ENCODE data around the gene ULBP2. TPM values are rescaled to one million over a fixed set of nuclear protein-coding genes. Genes with fewer than 3 reads are reported as not detected.
"Not testable (repeated sequence)": the region's sequence is repeated elsewhere in the genome, so short reads cannot be mapped to it uniquely, and the experiment has no call there.

The ULBP2 gene
- total RNA-seq, 1 experiment from 2014 or later: 7.6 TPM

DNA sequence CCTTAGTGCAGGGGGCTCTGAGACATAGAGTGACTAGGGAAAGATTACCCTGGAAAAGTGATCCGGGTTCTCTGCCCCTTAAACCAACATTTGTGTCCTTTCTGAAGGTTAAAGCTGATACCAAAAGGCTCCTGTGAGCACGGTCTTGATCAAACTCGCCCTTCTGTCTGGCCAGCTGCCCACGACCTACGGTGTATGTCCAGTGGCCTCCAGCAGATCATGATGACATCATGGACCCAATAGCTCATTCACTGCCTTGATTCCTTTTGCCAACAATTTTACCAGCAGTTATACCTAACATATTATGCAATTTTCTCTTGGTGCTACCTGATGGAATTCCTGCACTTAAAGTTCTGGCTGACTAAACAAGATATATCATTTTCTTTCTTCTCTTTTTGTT lies 6.8 kb downstream of the ULBP2 start:
- no peak for DNase-seq (ENCODE audit: low read depth)

DNA sequence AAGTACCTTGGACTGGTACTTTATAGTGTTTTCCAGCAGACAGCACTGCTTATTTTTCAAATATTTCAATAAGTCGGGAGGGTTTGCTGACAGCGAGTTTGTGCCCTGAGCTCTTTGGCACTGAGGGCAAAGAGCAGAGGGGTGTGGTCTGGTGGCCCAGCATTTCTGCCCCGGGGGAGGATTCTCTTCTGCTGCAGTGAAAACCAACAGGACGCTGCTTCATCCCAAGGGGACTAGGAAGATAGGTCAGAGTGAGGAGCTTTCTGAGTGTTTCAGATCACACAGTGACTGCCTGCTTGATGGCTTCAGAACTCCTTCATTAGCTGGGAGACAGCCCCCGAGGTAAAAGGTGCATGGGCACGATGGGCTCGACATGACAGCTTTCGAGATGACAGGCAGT lies 8.6 kb downstream of the ULBP2 start:
- no peak for DNase-seq (ENCODE audit: low read depth)

DNA sequence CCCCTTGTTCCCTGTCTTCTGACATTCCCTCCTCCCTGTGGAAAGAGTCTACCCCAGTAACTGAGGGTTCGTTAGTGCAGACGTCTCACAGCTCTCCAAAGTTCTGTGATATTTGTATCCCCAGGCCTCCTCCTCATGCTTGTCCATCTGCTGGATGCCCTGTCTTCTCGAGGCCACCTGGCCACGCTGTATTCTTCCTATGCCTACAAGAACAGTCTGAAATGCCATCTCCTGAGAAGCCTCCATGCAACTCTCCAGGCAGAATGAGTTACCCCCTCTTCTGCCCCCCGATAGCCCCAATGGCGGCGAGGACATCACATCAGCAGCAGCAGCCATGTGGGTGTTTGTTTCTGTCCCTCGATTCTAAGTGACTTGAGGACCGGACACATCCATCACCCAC lies 9.3 kb downstream of the ULBP2 start:
- DNase-seq (ENCODE audit: low read depth): no peak

DNA sequence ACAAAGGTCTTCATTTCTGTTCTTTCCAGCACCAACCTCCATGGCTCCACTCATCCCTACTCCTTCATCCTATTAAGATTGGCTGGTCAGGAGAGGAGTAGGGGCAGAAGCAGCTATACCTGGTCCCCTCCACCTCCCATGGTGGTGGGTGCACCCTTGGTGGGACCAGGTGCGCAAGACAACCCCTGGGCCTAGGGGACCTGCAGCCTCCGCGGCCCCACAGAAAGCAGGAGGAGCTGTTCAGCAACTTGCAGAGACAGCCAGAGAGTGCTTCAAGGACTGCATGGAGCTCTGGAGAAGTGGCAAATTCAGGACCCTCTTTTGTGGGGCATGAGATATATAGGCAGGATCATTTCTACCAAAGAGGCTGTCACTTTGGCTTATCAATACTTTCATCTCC lies 9.8 kb downstream of the ULBP2 start:
- no peak for DNase-seq (ENCODE audit: low read depth)

DNA sequence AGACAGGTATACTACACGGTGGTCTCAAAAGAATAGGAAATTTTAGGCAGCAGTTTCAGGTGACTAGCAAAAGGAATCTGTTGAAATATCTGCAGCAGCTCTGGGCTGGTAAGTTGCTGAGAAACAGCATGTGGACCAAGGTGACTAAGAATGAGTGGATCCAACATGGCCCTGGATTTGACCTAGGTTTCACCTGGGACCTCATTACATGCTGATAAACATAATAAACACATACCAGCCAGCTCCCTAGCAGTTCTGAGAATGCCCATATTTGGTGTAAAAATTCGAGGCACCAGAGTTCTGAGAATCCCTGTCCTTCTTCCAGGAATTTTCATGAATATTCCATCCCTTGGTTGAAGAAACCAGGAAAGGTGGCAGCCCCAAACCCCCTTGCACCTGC lies 11.6 kb downstream of the ULBP2 start:
- not testable (repeated sequence) for DNase-seq (ENCODE audit: low read depth)

DNA sequence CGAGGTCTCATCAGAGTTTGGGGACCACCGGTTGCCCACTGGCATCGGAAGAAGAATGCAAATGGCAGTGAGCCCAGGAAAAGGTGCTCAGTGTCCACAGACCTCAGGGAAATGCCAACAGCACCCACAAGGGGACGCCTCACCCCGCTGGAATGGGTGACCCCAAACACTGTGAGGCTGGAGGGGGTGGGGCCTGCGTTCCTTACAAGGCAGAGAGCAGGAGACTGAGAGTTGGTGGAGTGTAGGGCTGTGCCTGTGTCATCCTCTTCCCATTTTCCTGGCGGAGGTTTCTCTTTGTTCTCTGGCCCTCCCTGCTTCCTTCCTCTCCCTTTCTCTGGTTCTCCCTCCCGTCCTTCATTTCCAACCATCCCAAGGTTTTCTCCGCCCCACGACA lies 12.1 kb downstream of the ULBP2 start:
- not testable (repeated sequence) for DNase-seq (ENCODE audit: low read depth)

DNA sequence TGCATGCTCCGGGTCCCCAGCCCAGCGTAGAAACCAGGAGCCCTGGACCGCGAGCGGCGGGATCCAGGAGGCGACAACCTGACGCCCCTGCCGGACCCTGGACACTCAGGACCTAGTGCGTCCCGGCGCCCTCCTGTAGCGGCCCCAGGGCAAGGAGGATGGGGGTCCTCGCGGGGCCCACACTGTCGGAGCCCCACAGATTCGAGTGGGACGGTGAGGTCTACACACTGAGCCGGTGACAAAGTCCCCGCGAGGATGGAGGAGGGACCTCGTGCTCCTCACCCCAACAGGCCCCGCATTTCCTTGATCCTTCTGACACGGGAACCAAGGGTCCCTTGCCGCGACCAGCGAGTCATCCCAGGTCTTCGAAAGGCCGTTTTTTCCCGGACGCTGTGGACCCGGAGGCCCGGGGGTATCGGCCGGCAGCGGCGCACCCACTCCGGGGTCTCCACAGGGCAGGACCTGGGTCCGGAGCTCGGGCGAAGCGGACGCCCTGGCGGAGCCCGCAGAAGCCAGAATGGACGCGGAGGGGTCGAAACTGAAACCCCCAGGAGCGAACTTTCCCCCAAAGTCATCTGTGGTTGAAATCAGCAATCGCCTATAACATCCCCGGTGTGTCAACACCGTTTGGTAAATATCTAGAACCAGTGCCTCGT lies 12.6 kb downstream of the ULBP2 start:
- DNase-seq (ENCODE audit: low read depth): not testable (repeated sequence)

DNA sequence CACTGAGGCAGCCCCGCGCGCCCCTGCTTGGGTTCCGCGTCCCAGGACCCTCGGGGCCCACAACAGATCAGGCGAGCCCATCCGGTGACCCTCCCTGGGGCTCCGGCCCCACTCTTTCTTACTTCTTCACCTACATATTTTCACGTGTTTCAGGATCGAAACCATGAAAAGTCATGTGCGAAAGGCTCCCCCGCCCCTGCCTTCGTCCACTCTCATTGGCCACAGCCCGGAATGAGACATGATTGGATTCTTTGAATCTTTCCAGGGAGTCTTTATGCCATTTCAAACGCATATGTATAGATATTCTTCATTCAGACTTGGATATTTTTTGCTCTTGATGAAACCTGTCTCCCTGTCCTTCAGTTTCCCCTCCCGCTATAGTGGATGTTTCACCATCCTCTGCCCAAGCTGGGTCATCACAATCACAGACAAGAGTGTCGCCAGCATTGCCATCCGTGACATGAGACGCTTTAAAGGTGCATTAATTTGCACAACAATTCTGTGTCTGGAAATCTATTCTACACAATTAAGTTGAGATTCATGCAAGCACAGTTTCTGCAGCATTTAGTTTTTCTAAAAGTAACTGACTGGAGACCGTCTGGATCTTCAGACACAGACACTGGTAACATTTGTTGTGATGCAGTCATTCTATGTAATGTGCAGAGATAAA lies 13.3 kb downstream of the ULBP2 start:
- not testable (repeated sequence) for DNase-seq (ENCODE audit: low read depth)

DNA sequence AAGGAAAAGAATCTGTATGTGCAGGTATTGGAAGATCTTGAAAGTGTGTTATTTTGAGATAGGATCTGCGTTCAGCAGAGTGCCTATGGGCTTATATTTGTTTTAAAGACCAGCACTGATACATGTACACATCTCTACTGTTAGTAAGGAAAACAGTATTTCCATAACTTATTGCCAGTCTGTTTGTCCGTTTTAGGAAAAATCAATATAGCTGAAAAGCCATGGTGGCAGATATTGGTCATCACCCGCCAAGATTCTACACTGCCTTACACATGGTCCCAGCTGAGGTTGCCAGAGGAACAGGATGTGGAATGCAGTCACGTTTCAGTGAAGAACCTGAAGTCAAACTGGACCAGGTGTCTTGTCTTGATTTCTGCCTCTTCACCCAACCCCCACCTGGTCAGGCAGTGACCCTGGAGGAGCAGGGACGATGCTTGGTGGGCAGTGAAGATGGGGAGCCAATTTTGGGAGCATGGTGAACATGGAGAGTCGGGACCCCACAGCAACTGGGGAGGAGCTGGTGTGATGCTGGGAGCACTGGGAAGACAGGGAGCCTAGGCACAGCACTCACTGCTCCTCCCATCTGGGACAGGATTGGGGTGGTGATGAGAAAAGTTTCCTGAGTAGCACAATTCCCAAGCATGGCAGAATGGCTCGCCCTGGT lies 14.0 kb downstream of the ULBP2 start:
- not testable (repeated sequence) for DNase-seq (ENCODE audit: low read depth)

DNA sequence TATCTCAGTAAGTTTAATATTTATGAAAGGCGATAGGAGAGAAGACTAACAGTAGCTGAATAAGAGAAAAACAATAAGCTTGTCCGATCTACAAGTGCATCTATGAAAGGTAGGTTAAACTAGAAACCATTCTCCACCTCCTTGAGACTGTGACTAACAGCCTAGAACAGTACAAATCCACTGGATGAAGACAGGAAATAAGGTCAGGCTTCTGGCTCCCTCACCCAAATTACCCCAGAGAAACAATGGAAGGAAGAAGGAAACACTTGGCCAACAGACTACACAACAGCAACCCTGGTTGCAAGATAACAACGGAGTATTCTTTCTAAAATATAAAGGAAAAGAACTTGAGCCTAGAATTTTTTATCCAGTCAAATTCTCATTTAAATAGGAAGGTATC lies 16.3 kb downstream of the ULBP2 start:
- not testable (repeated sequence) for DNase-seq (ENCODE audit: low read depth)

DNA sequence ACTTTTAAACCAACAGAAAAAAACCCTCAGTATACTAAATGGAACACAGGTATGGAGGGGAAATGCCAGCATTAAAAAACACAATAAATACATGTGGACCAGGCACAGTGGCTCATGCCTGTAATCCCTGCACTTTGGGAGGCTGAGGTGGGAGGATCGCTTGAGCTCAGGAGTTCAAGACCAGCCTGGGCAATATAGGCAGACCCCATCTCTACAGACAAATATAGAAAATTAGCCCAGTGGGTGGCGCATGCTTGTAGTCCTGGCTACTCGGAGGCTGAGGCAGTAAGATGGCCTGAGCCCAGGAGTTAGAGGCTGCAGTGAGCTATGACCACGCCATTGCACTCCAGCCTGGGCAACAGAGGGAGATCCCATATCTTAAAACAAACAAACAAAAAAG lies 18.0 kb downstream of the ULBP2 start:
- not testable (repeated sequence) for DNase-seq (ENCODE audit: low read depth)

DNA sequence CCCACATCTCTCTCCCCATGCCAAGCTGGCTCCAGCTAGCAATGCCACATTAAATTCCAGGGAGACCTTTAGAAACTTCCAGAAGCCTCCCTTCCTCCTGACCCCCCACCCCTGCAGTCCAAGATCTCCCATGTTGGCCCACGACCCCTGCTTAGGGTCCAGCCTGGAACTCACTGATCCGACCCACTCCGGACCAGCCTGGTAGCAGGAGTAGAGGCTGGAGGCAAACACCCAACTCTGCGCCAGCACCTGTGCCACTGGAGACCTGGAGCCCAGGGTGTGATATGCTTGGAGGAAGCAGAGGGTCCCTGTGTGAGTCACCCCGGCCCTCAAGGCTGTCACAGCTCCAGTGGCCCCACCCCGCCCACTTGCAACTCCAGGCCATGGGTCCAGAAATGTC lies 18.7 kb downstream of the ULBP2 start:
- DNase-seq (ENCODE audit: low read depth): no peak

DNA sequence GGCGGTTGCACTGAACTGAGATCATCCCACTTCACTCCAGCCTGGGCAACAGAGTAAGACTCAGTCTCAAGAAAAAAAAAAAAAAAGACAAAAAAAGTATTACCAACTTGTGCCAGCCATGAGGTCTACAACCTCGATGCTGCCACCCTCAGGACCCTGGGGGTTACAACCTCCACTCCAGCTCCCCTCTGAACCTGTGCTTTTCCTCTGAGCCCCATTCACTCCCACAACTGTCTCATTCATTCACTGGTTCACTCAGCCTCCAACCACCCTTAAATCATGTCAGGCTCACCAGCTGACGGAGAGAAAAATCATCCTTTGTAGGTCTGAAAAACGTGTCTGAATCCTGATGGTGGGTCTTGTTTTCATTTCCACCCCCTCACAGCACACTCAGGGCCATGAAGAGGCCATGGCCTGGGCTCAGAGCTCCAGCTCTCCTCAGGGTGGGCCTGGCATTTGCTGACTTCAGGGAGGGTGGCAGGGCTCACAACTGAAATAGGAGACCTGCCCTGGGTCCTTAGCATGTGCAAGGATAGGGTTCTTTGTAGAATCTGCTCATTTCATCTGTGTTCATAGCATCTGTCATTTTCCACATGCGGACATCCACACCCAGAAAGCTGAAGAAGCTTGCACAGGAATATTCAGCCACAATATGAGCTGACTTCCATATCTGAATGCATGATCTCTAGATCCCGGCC lies 20.1 kb downstream of the ULBP2 start:
- DNase-seq (ENCODE audit: low read depth): peak; percentile 34

DNA sequence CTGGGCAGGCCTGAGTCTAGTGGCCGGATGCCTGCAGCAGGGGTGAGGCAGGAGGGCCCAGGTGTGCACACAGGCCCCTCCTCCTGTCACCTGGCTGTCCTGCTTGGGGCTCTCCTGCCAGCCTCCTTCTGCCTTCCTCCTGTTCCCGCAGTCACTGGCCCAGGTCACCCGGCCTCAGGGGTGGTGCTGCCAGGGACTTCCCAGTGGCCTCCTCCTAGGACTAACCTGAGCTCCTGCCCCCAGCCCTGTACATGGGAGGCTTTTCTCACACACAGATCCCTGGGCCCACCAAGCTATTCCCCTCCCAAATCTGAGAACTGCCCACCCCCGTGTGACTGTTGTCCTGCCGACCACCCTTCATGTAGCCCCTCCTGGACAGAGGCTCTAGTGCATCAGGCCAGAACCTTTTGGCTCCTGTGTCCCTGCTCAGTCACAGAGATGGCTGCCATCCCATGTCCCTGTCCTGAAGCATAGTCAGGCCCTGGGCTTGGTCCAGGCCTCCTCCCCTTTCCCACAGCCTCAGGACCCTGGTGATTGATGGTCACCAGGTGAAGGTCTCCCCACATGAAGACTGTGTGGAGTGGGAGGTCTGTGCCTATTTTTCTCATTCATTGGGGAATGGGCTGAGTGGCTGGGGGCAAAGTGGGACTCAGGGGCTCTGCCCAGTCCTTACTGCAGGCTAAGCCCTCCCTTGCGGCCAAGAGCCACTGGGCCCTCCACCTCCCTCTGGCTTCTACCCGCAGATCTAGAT lies 20.8 kb downstream of the ULBP2 start:
- no peak for DNase-seq (ENCODE audit: low read depth)

DNA sequence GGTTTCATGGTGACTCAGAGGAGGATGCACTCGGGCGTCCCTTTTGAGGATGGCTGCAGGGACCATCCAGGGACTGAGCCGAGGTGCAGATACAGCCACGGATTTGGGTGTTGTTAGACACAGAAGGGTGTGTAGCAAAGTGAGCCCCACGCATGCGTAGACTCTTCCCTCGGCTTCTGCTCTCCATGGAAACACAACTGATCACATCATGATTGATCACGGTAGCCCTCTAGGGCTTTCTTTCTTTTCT lies 21.3 kb downstream of the ULBP2 start:
- DNase-seq (ENCODE audit: low read depth): peak; percentile 34

DNA sequence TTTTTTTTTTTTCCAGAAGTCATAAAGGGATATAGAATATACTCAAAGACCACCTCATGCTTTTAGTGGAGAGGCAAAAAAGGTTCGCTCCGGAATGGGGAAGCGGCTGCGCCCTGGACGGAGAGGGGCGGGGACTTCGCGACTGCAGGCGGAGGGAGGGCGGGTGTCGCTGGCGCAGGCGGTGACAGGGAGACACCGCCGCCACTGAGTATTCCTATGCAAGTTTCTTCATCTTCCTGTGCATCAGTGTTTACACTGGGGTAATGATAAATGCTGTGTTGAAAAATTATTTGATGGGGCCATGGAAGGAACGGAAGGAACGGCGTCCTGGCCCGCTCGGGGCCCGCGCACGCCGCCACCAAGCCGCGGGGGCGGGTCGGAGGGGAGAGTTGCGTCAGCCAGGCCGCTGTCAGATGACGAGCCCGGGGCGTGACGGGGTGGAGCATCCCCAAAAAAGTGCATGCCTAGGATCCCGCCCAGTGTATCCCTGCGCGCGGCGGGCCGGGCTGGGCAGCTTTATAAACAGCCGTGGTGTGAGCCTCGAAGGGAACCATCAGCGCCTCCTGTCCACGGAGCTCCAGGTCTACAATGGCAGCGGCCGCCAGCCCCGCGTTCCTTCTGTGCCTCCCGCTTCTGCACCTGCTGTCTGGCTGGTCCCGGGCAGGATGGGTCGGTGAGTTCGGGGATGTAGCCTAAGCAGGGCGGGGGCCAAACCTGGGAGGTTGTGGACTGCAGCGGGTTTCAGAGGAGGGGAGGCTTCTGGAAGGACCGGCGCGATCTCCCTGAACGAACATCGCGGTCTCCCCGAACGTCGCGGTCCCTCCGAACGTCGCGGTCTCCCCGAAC lies 21.9 kb downstream of the ULBP2 start, which contains the start of gene ULBP1:
ULBP1 (plus strand) TSS at position 482 of the 846 bp plus-strand sequence; CDS start at position 589, 107 bp downstream.
- peak; percentile 81 for DNase-seq (ENCODE audit: low read depth)

DNA sequence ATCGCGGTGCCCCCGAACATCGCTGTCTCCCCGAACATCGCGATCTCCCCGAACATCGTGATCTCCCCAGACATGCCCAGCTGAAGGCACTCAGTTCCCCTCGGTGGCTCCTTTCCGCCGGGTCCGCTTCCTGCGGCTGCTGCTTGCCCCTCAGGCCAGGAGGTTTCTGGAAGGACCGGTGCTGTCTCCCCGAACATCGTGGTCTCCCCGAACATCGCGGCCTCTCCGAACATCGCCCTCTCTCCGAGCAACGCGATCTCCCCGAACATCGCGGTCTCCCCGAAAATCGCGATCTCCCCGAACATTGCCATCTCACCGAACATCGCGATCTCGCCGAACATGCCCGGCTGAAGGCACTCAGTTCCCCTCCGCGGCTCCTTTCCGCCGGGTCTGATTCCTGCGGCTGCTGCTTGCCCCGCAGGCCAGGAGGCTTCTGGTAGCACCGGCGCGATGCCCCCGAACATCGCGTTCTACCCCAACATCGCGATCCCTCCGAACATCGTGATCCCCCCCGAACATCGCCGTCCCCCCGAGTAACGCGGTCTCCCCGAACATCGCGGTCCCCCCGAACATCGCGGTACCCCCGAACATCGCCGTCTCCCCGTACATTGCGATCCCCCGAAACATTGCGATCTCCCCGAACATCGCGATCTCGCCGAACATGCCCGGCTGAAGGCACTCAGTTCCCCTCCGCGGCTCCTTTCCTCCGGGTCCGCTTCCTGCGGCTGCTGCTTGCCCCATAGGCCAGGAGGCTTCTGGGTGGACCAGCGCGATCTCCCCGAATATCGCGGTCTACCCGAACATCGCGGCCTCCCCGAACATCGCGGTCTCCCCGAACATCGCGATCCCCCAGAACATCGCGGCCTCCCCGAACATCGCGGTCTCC lies 22.7 kb downstream of the ULBP2 start:
- peak; percentile 3 for DNase-seq (ENCODE audit: low read depth)

DNA sequence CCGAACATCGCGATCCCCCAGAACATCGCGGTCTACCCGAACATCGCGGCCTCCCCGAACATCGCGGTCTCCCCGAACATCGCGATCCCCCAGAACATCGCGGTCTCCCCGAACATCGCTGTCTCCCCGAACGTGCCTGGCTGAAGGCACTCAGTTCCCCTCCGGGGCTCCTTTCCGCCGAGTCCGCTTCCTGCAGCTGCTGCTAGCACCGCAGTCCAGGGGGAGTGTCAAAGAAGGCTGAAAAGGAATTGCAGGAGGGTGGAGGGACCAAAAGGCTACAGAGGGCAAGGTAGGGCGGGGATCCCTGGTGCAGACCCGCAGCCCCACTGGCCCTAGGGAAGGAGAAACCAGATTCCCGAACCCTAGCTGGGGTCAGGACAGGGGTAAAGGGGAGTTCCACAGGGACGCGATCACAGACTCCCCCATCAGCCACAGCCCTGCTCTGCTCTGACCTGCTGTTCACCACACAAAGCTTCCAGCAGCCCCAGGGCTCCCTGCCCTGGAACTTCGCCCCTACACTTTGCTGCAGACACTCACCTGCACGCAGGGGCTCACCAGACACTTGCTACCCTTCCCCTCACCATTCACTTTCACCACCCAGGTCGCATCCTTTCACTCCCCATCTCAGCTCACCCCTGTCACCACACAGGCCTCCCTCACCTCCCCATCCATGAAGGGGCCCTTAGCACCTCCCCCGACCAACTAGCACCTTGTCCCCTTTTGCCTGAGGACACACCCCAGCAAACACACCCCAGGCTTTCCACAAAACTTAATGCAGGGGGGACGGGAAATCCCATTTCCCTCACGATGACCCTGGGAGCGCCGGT lies 23.6 kb downstream of the ULBP2 start:
- no peak for DNase-seq (ENCODE audit: low read depth)

DNA sequence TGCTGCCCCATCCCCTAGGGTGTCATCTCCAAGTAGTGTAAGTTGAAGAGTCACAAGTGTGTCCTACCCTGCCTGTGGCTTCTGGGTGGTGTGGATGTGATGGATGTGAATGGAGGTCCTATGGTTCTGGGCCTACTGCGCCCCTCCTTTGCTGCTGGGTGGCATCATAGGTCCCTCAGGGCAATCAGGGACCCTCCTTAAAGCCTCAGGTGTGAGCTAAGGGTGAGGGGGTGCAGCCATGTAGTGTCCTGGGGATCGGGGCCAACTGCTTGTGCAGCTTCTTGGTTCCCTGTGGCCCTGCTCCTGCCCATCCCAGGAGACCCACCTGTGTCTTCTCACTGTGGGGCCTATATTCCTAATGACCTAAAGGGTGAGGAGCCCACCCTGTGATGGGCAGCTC lies 24.5 kb downstream of the ULBP2 start:
- DNase-seq (ENCODE audit: low read depth): not testable (repeated sequence)
